ENCODE data around the gene COBL. TPM values are rescaled to one million over a fixed set of nuclear protein-coding genes. Genes with fewer than 3 reads are reported as not detected.

The COBL gene
- total RNA-seq, 1 donor from 2014 or later = 6.3 TPM

DNA sequence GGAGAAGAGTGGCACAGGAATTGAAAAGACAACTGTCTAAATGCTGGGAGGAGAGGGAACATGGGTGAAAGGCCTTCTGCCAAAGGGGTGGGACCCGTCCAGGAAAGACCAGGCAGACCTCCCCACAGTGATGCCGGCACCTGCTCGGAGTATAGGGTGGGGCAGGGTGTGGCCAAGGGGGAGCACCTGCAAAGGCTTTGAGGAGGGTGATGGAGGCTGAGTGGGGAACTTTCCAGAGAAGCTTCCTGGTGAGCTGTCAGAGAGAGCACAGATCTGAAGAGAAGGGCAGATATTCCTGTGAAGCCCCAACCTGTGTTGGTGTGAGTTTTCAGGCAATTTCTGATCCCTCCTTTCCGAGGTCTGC is 270.5 kb downstream of the COBL start:
- H3K27me3 ChIP-seq = no peaks in the 10 kb centered on the region
- H3K4me1 Mint-ChIP-seq = peaks cover 2% of the 10 kb centered on the region
- H3K27ac Mint-ChIP-seq = no peak overlapping the region
- TF ChIP-seq, protein P1, sequence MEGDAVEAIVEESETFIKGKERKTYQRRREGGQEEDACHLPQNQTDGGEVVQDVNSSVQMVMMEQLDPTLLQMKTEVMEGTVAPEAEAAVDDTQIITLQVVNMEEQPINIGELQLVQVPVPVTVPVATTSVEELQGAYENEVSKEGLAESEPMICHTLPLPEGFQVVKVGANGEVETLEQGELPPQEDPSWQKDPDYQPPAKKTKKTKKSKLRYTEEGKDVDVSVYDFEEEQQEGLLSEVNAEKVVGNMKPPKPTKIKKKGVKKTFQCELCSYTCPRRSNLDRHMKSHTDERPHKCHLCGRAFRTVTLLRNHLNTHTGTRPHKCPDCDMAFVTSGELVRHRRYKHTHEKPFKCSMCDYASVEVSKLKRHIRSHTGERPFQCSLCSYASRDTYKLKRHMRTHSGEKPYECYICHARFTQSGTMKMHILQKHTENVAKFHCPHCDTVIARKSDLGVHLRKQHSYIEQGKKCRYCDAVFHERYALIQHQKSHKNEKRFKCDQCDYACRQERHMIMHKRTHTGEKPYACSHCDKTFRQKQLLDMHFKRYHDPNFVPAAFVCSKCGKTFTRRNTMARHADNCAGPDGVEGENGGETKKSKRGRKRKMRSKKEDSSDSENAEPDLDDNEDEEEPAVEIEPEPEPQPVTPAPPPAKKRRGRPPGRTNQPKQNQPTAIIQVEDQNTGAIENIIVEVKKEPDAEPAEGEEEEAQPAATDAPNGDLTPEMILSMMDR (IDR thresholded peaks at IDR 0.05) = no peak
- TF ChIP-seq EZH2 (IDR thresholded peaks at IDR 0.05) (no peak), EZH2phosphoT487 (IDR thresholded peaks at IDR 0.05) (no peak)
- peaks cover 3% of the 10 kb centered on the region for H3K27me3 Mint-ChIP-seq (ENCODE audit: insufficient read depth, low read depth)
- H3K9me3 ChIP-seq (ENCODE audit: low read depth) = no peaks in the 10 kb centered on the region
- H3K36me3 Mint-ChIP-seq = no peaks in the 10 kb centered on the region
- H3K9me3 Mint-ChIP-seq = peaks cover 2% of the 10 kb centered on the region
- H3K79me2 ChIP-seq (ENCODE audit: low read depth) = no peaks in the 10 kb centered on the region
- H3K4me3 ChIP-seq = no peak overlapping the region
- no peak overlapping the region for H2AFZ ChIP-seq (replicated peaks)
- no peak for DNase-seq (ENCODE audit: low spot score)
- no peaks in the 10 kb centered on the region for H3F3A ChIP-seq (ENCODE audit: low read depth)
- H3K4me3 Mint-ChIP-seq = no peak overlapping the region
- no peaks in the 10 kb centered on the region for H3K36me3 ChIP-seq
- peaks cover 4% of the 10 kb centered on the region for H3K4me1 ChIP-seq
- H3K27ac ChIP-seq = no peak overlapping the region
- no peak overlapping the region for H3K4me2 ChIP-seq
- H3K9ac ChIP-seq = no peak overlapping the region
- no peaks in the 10 kb centered on the region for H4K20me1 ChIP-seq (ENCODE audit: low read depth)

DNA sequence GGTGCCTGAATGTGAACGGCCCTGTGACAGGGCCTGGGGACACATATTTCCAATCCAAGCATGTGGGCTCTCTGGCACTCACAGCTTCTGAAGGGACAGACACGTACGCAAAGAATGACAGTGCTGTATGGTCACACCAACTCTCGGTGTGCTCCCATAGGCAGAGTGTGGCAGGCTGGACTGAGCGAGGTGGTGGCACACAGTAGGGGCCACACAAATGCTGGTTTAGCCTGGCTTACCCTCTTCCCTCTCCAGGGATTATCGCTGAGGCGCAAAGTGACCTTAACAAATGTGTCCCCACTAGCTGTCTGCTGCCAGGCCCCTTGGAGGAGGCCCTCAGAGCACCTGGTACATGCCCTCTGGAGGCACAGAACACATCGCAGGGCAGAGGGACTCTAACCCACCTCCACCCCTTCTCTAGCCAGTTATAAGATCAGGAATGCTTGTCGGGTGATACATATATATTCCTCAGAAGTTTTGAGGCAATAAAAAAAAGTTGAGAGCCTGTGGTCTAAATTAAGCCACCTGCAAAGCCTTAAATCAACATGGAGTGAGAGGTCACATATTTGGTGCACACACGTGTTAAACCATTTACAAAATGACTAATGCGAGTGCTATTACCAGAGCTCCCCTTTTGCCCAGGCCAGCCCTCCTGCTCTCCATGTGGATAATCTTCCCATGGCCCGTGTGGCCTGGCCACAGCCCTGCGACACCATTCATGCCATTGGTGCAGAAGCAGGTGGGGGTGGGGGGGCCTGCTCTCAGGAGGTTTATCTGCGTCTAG is 271.1 kb downstream of the COBL start:
- H3K4me2 ChIP-seq = no peak overlapping the region
- H3K27ac Mint-ChIP-seq = no peak overlapping the region

DNA sequence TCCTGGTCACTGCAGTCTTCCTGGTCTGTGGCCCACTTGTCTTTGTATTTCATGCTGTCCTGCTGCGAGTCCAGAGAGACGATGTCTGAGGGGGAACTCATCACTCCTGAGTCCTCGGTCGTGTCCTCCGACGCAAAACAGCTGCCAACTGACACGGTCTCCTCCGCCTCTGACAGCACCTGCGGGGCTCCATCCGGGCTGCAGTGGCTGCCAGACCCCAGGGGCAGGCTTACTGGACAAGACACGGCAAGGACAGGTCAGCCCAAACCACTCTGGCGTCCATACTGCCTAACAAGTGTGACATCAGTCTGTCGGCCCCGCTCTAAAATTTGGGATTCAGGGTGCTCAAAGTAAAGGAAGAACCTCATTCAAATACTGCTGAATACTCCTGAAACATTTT is 273.1 kb downstream of the COBL start:
- Histone ChIP-seq H3K4me2 (no peak overlapping the region), H3K27ac (no peak overlapping the region), H3K4me1 (peaks cover 4% of the 10 kb centered on the region), H3K9ac (no peak overlapping the region), H3K79me2 (ENCODE audit: low read depth) (no peaks in the 10 kb centered on the region), H3K9me3 (ENCODE audit: low read depth) (no peaks in the 10 kb centered on the region), H3K4me3 (no peak overlapping the region), H3K36me3 (no peaks in the 10 kb centered on the region), H2AFZ (replicated peaks) (no peak overlapping the region), H3F3A (ENCODE audit: low read depth) (no peaks in the 10 kb centered on the region), H4K20me1 (ENCODE audit: low read depth) (no peaks in the 10 kb centered on the region), H3K27me3 (no peaks in the 10 kb centered on the region)
- TF ChIP-seq, protein P1 (IDR thresholded peaks at IDR 0.05) = no peak
- TF ChIP-seq EZH2phosphoT487 (IDR thresholded peaks at IDR 0.05) (no peak), EZH2 (IDR thresholded peaks at IDR 0.05) (no peak)
- Mint-ChIP-seq H3K9me3 (peaks cover 2% of the 10 kb centered on the region), H3K36me3 (no peaks in the 10 kb centered on the region), H3K27me3 (ENCODE audit: insufficient read depth, low read depth) (no peaks in the 10 kb centered on the region), H3K27ac (no peak overlapping the region), H3K4me3 (no peak overlapping the region), H3K4me1 (peaks cover 2% of the 10 kb centered on the region)
- no peak for DNase-seq (ENCODE audit: low spot score)

More for the DNA sequence above, 271.1 kb downstream of the COBL start:
- DNase-seq (ENCODE audit: low spot score) = no peak
- Mint-ChIP-seq H3K4me3 (no peak overlapping the region), H3K36me3 (no peaks in the 10 kb centered on the region), H3K4me1 (peaks cover 2% of the 10 kb centered on the region), H3K27me3 (ENCODE audit: insufficient read depth, low read depth) (peaks cover 3% of the 10 kb centered on the region), H3K9me3 (peaks cover 2% of the 10 kb centered on the region)
- H3K4me1 ChIP-seq = peaks cover 4% of the 10 kb centered on the region
- H4K20me1 ChIP-seq (ENCODE audit: low read depth) = no peaks in the 10 kb centered on the region
- no peaks in the 10 kb centered on the region for H3K9me3 ChIP-seq (ENCODE audit: low read depth)
- TF ChIP-seq, protein P1 (IDR thresholded peaks at IDR 0.05) = no peak
- TF ChIP-seq EZH2 (IDR thresholded peaks at IDR 0.05) (no peak), EZH2phosphoT487 (IDR thresholded peaks at IDR 0.05) (no peak)
- H3K36me3 ChIP-seq = no peaks in the 10 kb centered on the region
- H3K27me3 ChIP-seq = no peaks in the 10 kb centered on the region
- no peaks in the 10 kb centered on the region for H3F3A ChIP-seq (ENCODE audit: low read depth)
- no peak overlapping the region for H3K27ac ChIP-seq
- H3K79me2 ChIP-seq (ENCODE audit: low read depth) = no peaks in the 10 kb centered on the region
- no peak overlapping the region for H3K9ac ChIP-seq
- no peak overlapping the region for H2AFZ ChIP-seq (replicated peaks)
- H3K4me3 ChIP-seq = no peak overlapping the region
